Hepatocyte (in vitro differentiated cells): ENCODE results near the gene CREG2. TPM values are rescaled to one million over a fixed set of nuclear protein-coding genes. Genes with fewer than 3 reads are reported as not detected.
"Not testable (repeated sequence)": the region's sequence is repeated elsewhere in the genome, so short reads cannot be mapped to it uniquely, and the experiment has no call there.

ENCODE experiments used
- DNase-seq: peaks from one replicate; pipeline ENCODE4 v3.0.0-alpha.2; 2016; ENCODE audit warnings: low spot score
- H2AFZ ChIP-seq: fragments of 200-600 bp; sonication (generic); 2 replicates; pipeline ENCODE4 v1.6.0; 2016; ENCODE audit warnings: antibody characterized with exemption, mild to moderate bottlenecking
- H3K27ac ChIP-seq: fragments of 200-600 bp; sonication (generic); 2 replicates; pipeline ENCODE4 v1.5.1; 2016; ENCODE audit warnings: mild to moderate bottlenecking
- H3K27me3 ChIP-seq: fragments of 200-600 bp; sonication (generic); 2 replicates; pipeline ENCODE4 v1.6.1; 2016
- H3K36me3 ChIP-seq: fragments of 200-600 bp; sonication (generic); replicated peaks from 2 replicates; pipeline ENCODE4 v1.5.1; 2016; ENCODE audit warnings: low read depth; ENCODE audit not compliant: insufficient read depth
- H3K4me1 ChIP-seq: fragments of 200-600 bp; sonication (generic); 2 replicates; pipeline ENCODE4 v1.5.1; 2016; ENCODE audit warnings: mild to moderate bottlenecking, moderate library complexity; ENCODE audit not compliant: insufficient read depth
- H3K4me2 ChIP-seq: fragments of 200-600 bp; sonication (generic); 2 replicates; pipeline ENCODE4 v1.6.0; 2016
- H3K4me3 ChIP-seq: fragments of 200-600 bp; sonication (generic); 2 replicates; pipeline ENCODE4 v1.5.1; 2016; ENCODE audit warnings: mild to moderate bottlenecking
- H3K79me2 ChIP-seq: fragments of 200-600 bp; sonication (generic); 2 replicates; pipeline ENCODE4 v1.6.0; 2017; ENCODE audit warnings: mild to moderate bottlenecking
- H3K9me2 ChIP-seq: fragments of 200-600 bp; sonication (generic); replicated peaks from 2 replicates; pipeline ENCODE4 v1.6.0; 2017; ENCODE audit warnings: mild to moderate bottlenecking; ENCODE audit not compliant: insufficient read depth
- H3K9me3 ChIP-seq: fragments of 200-600 bp; sonication (generic); 2 replicates; pipeline ENCODE4 v1.5.1; 2016; ENCODE audit warnings: low read depth, mild to moderate bottlenecking
- H4K20me1 ChIP-seq: fragments of 200-600 bp; sonication (generic); 2 replicates; pipeline ENCODE4 v1.6.0; 2016; ENCODE audit warnings: mild to moderate bottlenecking; ENCODE audit not compliant: insufficient read depth, poor library complexity, severe bottlenecking
- EZH2 ChIP-seq: fragments of 200-600 bp; sonication (generic); IDR thresholded peaks from 2 replicates; pipeline ENCODE4 v1.6.1; 2016; ENCODE audit warnings: antibody characterized with exemption, mild to moderate bottlenecking, borderline replicate concordance
- EZH2phosphoT487 ChIP-seq: fragments of 200-600 bp; sonication (generic); IDR thresholded peaks from one replicate; pipeline ENCODE4 v1.6.1; 2018; ENCODE audit warnings: antibody characterized with exemption, mild to moderate bottlenecking, low read depth, moderate library complexity; ENCODE audit not compliant: unreplicated experiment, severe bottlenecking
- WGBS: methylation state at CpG from one replicate; pipeline ENCODE4 v1.1.6; 2016; ENCODE audit warnings: low lambda C conversion rate; ENCODE audit errors: missing lambda C conversion rate; 5-methylcytosine and 5-hydroxymethylcytosine counted together
- polyA plus RNA-seq: library from polyadenylated mRNA; unstranded; fragments of >200 nt; fragmentation: Nextera tagmentation; extraction: Ambion mirVana; gene quantifications from 2 replicates; pipeline ENCODE4 v1.2.1, GENCODE V29; 2016
- total RNA-seq: library from RNA; depleted of rRNA; stranded (reverse); fragments of >200 nt; gene quantifications from 2 replicates; pipeline ENCODE4 v1.2.3, GENCODE V29; 2014
- TF ChIP-seq, protein P1 (sequence below): fragments of 200-600 bp; sonication (generic); IDR thresholded peaks from 2 replicates; pipeline ENCODE4 v1.5.1; 2016; ENCODE audit warnings: antibody characterized with exemption, mild to moderate bottlenecking; ENCODE audit not compliant: poor library complexity

Gene CREG2
- total and polyA plus RNA-seq, 2 experiments from 2014 or later = 2.2 to 4.8 TPM

DNA sequence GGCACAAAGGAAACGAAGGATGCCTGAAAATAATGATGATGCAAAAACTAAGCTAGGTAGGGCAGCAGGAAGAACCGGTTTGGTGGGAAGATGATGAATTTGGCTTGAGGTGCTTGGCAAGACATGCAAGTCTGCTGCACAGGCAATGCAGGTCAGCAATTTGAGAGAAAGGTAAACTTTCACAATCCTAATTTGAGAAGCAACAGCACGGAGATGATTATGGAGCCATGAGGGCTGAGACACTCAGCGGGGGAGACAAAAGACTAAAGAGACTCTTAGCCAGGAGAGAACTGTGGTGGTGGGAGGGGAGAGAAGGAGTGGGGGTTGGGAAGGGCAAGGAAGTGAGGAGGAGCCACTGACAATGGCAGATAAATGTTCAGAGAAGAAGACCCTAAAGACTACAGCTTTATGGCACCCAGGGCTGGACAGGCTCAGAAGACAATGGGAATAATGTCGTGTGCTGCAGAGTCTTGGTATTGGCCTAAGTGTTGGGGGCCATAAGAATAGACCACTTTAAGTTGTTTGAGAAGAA is 59.4 kb downstream of the CREG2 start:
- H3K27ac ChIP-seq = peak overlapping the region; percentile 67
- no peaks in the 10 kb centered on the region for H3K36me3 ChIP-seq
- no peaks in the 10 kb centered on the region for H3K9me2 ChIP-seq
- no peak overlapping the region for H2AFZ ChIP-seq
- H3K27me3 ChIP-seq = no peaks in the 10 kb centered on the region
- H3K79me2 ChIP-seq = no peaks in the 10 kb centered on the region
- no peaks in the 10 kb centered on the region for H3K9me3 ChIP-seq
- peaks cover 12% of the 10 kb centered on the region for H3K4me1 ChIP-seq
- WGBS = 53% methylated on average over 5 of the region's 5 CpGs
- no peaks in the 10 kb centered on the region for H4K20me1 ChIP-seq
- no peak for TF ChIP-seq EZH2phosphoT487
- TF ChIP-seq, protein P1, sequence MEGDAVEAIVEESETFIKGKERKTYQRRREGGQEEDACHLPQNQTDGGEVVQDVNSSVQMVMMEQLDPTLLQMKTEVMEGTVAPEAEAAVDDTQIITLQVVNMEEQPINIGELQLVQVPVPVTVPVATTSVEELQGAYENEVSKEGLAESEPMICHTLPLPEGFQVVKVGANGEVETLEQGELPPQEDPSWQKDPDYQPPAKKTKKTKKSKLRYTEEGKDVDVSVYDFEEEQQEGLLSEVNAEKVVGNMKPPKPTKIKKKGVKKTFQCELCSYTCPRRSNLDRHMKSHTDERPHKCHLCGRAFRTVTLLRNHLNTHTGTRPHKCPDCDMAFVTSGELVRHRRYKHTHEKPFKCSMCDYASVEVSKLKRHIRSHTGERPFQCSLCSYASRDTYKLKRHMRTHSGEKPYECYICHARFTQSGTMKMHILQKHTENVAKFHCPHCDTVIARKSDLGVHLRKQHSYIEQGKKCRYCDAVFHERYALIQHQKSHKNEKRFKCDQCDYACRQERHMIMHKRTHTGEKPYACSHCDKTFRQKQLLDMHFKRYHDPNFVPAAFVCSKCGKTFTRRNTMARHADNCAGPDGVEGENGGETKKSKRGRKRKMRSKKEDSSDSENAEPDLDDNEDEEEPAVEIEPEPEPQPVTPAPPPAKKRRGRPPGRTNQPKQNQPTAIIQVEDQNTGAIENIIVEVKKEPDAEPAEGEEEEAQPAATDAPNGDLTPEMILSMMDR = no peak
- no peak for TF ChIP-seq EZH2
- peak; percentile 42 for DNase-seq
- H3K4me3 ChIP-seq = no peak overlapping the region
- H3K4me2 ChIP-seq = peak overlapping the region; percentile 27

DNA sequence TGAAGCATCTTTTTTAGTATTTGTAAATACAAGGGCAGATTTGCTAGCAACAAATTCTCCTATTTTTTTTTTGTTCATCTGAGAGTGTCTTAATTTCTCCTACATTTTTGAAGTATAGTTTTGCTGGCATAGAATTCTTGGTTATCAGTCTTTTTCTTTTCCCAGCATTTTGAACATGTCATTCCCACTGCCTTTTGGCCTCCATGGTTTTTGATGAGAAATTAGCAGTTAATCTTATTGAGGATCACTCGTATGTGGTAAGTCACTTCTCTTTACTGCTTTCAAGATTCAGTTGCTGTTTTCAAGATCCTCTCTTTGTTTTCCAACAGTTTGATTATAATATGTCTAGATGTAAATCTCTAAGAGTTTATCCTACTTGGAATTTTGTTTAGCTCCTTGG is 61.9 kb downstream of the CREG2 start:
- Histone ChIP-seq H3K9me2 (no peaks in the 10 kb centered on the region), H3K79me2 (no peaks in the 10 kb centered on the region), H3K27ac (no peak overlapping the region), H4K20me1 (no peaks in the 10 kb centered on the region), H3K4me1 (peaks cover 8% of the 10 kb centered on the region), H3K4me2 (no peak overlapping the region), H3K27me3 (no peaks in the 10 kb centered on the region), H2AFZ (no peak overlapping the region), H3K36me3 (no peaks in the 10 kb centered on the region), H3K4me3 (no peak overlapping the region), H3K9me3 (no peaks in the 10 kb centered on the region)
- TF ChIP-seq EZH2 (no peak), EZH2phosphoT487 (no peak)
- TF ChIP-seq, protein P1 = no peak
- DNase-seq = no peak
- WGBS = 96% methylated on average over 1 of the region's 1 CpG

DNA sequence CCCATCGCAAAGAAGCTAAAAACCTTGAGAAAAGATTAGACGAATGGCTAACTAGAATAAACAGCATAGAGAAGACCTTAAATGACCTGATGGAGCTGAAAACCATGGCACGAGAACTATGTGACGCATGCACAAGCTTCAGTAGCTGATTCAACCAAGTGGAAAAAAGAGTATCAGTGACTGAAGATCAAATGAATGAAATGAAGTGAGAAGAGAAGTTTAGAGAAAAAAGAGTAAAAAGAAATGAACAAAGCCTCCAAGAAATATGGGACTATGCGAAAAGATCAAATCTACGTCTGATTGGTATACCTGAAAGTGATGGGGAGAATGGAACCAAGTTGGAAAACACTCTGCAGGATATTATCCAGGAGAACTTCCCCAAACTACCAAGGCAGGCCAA is 70.7 kb downstream of the CREG2 start:
- not testable (repeated sequence) for H3K9me2 ChIP-seq, H3K4me3 ChIP-seq, H4K20me1 ChIP-seq, H3K27me3 ChIP-seq, DNase-seq, H2AFZ ChIP-seq, H3K4me1 ChIP-seq, H3K79me2 ChIP-seq, H3K4me2 ChIP-seq, H3K36me3 ChIP-seq, H3K27ac ChIP-seq, H3K9me3 ChIP-seq
- WGBS = 94% methylated on average over 6 of the region's 6 CpGs

DNA sequence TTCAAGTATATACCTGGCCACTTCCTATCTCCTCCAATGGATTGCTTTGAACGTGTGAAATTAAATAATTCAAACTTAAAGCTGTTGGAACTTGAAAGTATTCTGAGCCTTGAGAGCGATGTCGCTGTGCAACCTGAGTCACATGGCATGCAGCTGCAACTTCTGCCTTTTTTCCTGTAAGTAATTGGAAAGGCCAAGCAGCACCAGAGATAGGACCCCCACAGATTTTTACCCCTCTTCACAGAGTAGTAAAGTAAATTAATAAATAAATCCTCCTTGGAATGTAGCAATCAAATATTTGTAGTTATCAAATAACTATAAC is 75.6 kb downstream of the CREG2 start:
- 75% methylated on average over 3 of the region's 3 CpGs for WGBS
- Histone ChIP-seq H4K20me1 (peaks cover 9% of the 10 kb centered on the region), H3K4me1 (peaks cover 10% of the 10 kb centered on the region), H3K9me2 (no peaks in the 10 kb centered on the region), H3K79me2 (peaks cover 18% of the 10 kb centered on the region), H2AFZ (peak overlapping the region; percentile 28), H3K4me3 (no peak overlapping the region), H3K36me3 (no peaks in the 10 kb centered on the region), H3K4me2 (no peak overlapping the region), H3K27me3 (no peaks in the 10 kb centered on the region), H3K9me3 (no peaks in the 10 kb centered on the region), H3K27ac (no peak overlapping the region)
- no peak for DNase-seq
- TF ChIP-seq, protein P1 = no peak
